ENCODE data around the gene DDX28. TPM values are rescaled to one million over a fixed set of nuclear protein-coding genes. Genes with fewer than 3 reads are reported as not detected.

DDX28 gene
- total and polyA plus RNA-seq, 9 of the 15 experiments (the other 6 are each of a cell fraction or from before 2014, with no cell fraction given) = 2.8 to 24.5 (median 15.9) TPM

GRCh38 chr16:68037841-68038597 lies 15.0 kb upstream of the DDX28 start (continued):
- TF ChIP-seq MGA (IDR thresholded peaks at IDR 0.05) = no peak

Data from K562 (cell line).